Muscle of leg (tissue), 16 donors: ENCODE results near the gene CHRNA1. TPM values are rescaled to one million over a fixed set of nuclear protein-coding genes. Genes with fewer than 3 reads are reported as not detected.

ENCODE experiments used
- DNase-seq: peaks from one replicate; pipeline ENCODE4 v3.0.0; 2013
- H3K27ac ChIP-seq: one replicate; pipeline ENCODE4 v1.5.1; 2013; ENCODE audit warnings: mild to moderate bottlenecking, low read length, control low read depth
- H3K27me3 ChIP-seq: one replicate; pipeline ENCODE4 v1.6.1; 2013; ENCODE audit warnings: low read length; ENCODE audit not compliant: control insufficient read depth, insufficient read depth
- H3K36me3 ChIP-seq: one replicate; pipeline ENCODE4 v1.6.1; 2013; ENCODE audit warnings: low read length; ENCODE audit not compliant: control insufficient read depth, insufficient read depth
- H3K4me1 ChIP-seq: one replicate; pipeline ENCODE4 v1.6.1; 2013; ENCODE audit warnings: low read length; ENCODE audit not compliant: control insufficient read depth, insufficient read depth
- H3K4me3 ChIP-seq: one replicate; pipeline ENCODE4 v1.5.1; 2013; ENCODE audit warnings: low read length, control low read depth
- H3K9me3 ChIP-seq: replicated peaks from 2 replicates; pipeline ENCODE4 v1.6.1; 2013; ENCODE audit warnings: low read depth, low read length; ENCODE audit not compliant: control insufficient read depth
- WGBS: methylation state at CpG from one replicate; pipeline ENCODE4 v1.1.5; 2013; ENCODE audit warnings: missing lambda C conversion rate; ENCODE audit not compliant: insufficient coverage; 5-methylcytosine and 5-hydroxymethylcytosine counted together
- long read RNA-seq, 11 donors: transcript quantifications; one replicate each; lab custom pipeline, GENCODE V29; 2026
- polyA plus RNA-seq, 8 donors: library from polyadenylated mRNA; unstranded; fragments of 120-200 nt; gene quantifications; one replicate each; pipeline versions ENCODE4 v1.2.1 to v1.2.3, GENCODE V29; 2013; ENCODE audit warnings: inconsistent platforms in 1 of 8, low replicate concordance in 1 of 8; ENCODE audit not compliant: insufficient read length in 8 of 8, insufficient read depth in 1 of 8
- total RNA-seq: library from RNA; stranded (reverse); fragments of 120-200 nt; gene quantifications from one replicate; pipeline ENCODE4 v1.2.4, GENCODE V29; 2013

CHRNA1 gene
- total RNA-seq (94.9 TPM), polyA plus RNA-seq (100 to 1,000 TPM; 104 to 157 (median 143) TPM)
- long read RNA-seq, donor 1, transcript CHRNA1-202 (9 exons, 1,984 nt) = major isoform, 7 of 19 reads
- long read RNA-seq, donor 1, transcript CHRNA1-201 (10 exons, 1,980 nt) = minor isoform, 5 of 19 reads
- long read RNA-seq, donor 1, partial matches to known transcripts = 5 of 19 reads
- long read RNA-seq, donor 1, other reads (novel, unspliced or antisense) = 0 of 19 reads
- long read RNA-seq, donor 2, partial matches to known transcripts = 0 of 2 reads
- long read RNA-seq, donor 2, other reads (novel, unspliced or antisense) = 0 of 2 reads
- long read RNA-seq, donor 3, transcript CHRNA1-201 (10 exons, 1,980 nt) = minor isoform, 9 of 42 reads
- long read RNA-seq, donor 3, transcript CHRNA1-202 (9 exons, 1,984 nt) = major isoform, 19 of 42 reads
- long read RNA-seq, donor 3, partial matches to known transcripts = 9 of 42 reads
- long read RNA-seq, donor 3, other reads (novel, unspliced or antisense) = 0 of 42 reads
- long read RNA-seq, donor 4, transcript CHRNA1-202 (9 exons, 1,984 nt) = major isoform, 13 of 23 reads
- long read RNA-seq, donor 4, partial matches to known transcripts = 5 of 23 reads
- long read RNA-seq, donor 4, other reads (novel, unspliced or antisense) = 0 of 23 reads
- long read RNA-seq, donor 5, transcript CHRNA1-204 (6 exons, 1,585 nt) = minor isoform, 5 of 103 reads
- long read RNA-seq, donor 5, transcript CHRNA1-201 (10 exons, 1,980 nt) = minor isoform, 23 of 103 reads
- long read RNA-seq, donor 5, transcript CHRNA1-202 (9 exons, 1,984 nt) = major isoform, 55 of 103 reads
- long read RNA-seq, donor 5, partial matches to known transcripts = 16 of 103 reads
- long read RNA-seq, donor 5, other reads (novel, unspliced or antisense) = 0 of 103 reads
- long read RNA-seq, donor 6, transcript CHRNA1-204 (6 exons, 1,585 nt) = minor isoform, 7 of 101 reads
- long read RNA-seq, donor 6, transcript CHRNA1-202 (9 exons, 1,984 nt) = major isoform, 40 of 101 reads
- long read RNA-seq, donor 6, transcript CHRNA1-201 (10 exons, 1,980 nt) = minor isoform, 13 of 101 reads
- long read RNA-seq, donor 6, partial matches to known transcripts = 40 of 101 reads
- long read RNA-seq, donor 6, other reads (novel, unspliced or antisense) = 0 of 101 reads
- long read RNA-seq, donor 7, transcript CHRNA1-201 (10 exons, 1,980 nt) = minor isoform, 12 of 61 reads
- long read RNA-seq, donor 7, transcript CHRNA1-202 (9 exons, 1,984 nt) = major isoform, 30 of 61 reads
- long read RNA-seq, donor 7, partial matches to known transcripts = 16 of 61 reads
- long read RNA-seq, donor 7, other reads (novel, unspliced or antisense) = 0 of 61 reads
- long read RNA-seq, donor 8, transcript CHRNA1-202 (9 exons, 1,984 nt) = major isoform, 13 of 16 reads
- long read RNA-seq, donor 8, partial matches to known transcripts = 0 of 16 reads
- long read RNA-seq, donor 8, other reads (novel, unspliced or antisense) = 0 of 16 reads
- long read RNA-seq, donor 9, transcript CHRNA1-201 (10 exons, 1,980 nt) = minor isoform, 11 of 44 reads
- long read RNA-seq, donor 9, transcript CHRNA1-202 (9 exons, 1,984 nt) = major isoform, 20 of 44 reads
- long read RNA-seq, donor 9, transcript CHRNA1-204 (6 exons, 1,585 nt) = minor isoform, 6 of 44 reads
- long read RNA-seq, donor 9, partial matches to known transcripts = 7 of 44 reads
- long read RNA-seq, donor 9, other reads (novel, unspliced or antisense) = 0 of 44 reads
- long read RNA-seq, donor 10, transcript CHRNA1-201 (10 exons, 1,980 nt) = minor isoform, 13 of 64 reads
- long read RNA-seq, donor 10, transcript CHRNA1-204 (6 exons, 1,585 nt) = minor isoform, 5 of 64 reads
- long read RNA-seq, donor 10, transcript CHRNA1-202 (9 exons, 1,984 nt) = major isoform, 24 of 64 reads
- long read RNA-seq, donor 10, partial matches to known transcripts = 22 of 64 reads
- long read RNA-seq, donor 10, other reads (novel, unspliced or antisense) = 0 of 64 reads
- long read RNA-seq, donor 11, transcript CHRNA1-202 (9 exons, 1,984 nt) = major isoform, 22 of 46 reads
- long read RNA-seq, donor 11, transcript CHRNA1-201 (10 exons, 1,980 nt) = minor isoform, 5 of 46 reads
- long read RNA-seq, donor 11, partial matches to known transcripts = 17 of 46 reads
- long read RNA-seq, donor 11, other reads (novel, unspliced or antisense) = 0 of 46 reads

DNA sequence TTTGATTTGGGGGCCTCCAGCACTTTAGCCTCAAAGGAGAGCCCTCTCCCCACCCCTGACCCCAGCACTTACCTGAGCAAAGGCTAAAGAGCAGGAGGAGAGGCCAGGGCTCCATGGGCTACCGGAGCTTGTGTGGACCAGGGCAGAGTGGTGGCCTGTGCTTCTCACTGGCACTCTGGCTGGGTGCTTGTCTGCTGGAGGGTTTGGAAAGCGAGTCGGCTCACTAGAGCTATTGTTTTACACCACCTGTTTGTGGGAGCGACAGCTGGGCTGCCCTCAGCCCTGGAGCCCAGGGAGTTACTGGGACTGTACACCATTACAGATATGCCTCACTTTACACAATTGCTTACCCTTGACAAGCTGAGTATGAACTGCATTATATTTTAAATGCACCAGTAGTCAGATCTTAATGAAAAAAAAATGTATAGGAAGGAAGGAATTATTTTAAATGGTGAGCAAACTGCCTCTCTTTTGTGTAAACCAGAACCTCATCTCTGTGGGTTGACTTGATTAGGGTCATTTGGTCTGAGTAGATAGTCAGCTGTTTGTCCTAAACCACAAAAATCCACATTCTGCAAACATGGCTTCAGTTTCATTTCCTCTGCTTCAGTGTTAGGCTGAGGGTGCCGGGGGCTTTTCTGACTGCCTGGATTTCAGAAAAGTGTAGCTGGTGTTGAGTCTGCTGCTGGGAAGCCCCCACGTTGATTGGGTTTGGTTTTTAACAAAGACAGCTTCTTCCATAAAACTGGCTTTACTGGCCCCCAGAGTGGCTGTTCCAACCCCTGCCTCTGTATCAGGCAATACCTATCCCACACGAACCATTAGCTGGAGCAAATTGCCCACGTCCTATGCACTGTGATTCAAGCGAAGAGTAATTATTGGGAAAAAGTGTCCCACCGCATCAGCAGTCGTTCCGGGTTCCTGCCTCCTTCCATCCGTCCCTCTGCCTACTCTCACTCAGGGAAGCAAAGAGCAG lies at the start of gene CHRNA1:
TSS of gene CHRNA1 (minus strand) at position 193 of the 976 bp plus-strand sequence. CDS start at position 115, 78 bp downstream.
- DNase-seq = peak; percentile 87
- Histone ChIP-seq H3K27me3 (no peaks in the 10 kb centered on the region), H3K4me1 (peaks cover 43% of the 10 kb centered on the region), H3K27ac (peak within 1 kb of the TSS; percentile 91), H3K36me3 (peaks cover 4% of the 10 kb centered on the region), H3K9me3 (no peaks in the 10 kb centered on the region), H3K4me3 (peak within 1 kb of the TSS; percentile 41)
- 72% methylated on average over 5 of the region's 13 CpGs for WGBS

DNA sequence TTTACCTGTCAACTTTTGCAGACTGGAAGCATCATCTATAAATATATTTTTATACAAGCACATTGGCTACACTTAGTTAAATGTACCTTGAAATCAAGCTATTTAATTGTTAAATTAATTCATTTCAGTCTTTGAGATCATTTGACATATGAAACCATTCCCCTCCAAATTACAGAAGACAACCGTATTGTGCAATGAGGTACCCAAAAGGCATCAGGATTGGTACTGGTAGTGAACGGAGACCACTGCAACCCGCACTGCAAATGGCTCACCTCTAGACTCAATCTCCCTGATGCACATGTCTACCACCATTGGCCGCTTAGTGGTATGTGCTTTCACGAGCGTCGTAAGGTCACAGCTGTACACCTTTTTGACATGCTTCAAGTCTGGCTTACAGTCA lies 47.8 kb upstream of the CHRNA1 start:
- Histone ChIP-seq H3K27me3 (no peaks in the 10 kb centered on the region), H3K4me3 (no peak overlapping the region), H3K9me3 (no peaks in the 10 kb centered on the region), H3K36me3 (no peaks in the 10 kb centered on the region), H3K27ac (no peak overlapping the region), H3K4me1 (peaks cover 3% of the 10 kb centered on the region)
- no peak for DNase-seq
- 91% methylated on average over 4 of the region's 7 CpGs for WGBS

GRCh38 chr2:174807931-174808330 lies 43.7 kb upstream of the CHRNA1 start:
- Histone ChIP-seq H3K36me3 (no peaks in the 10 kb centered on the region), H3K4me3 (no peak overlapping the region), H3K9me3 (no peaks in the 10 kb centered on the region), H3K27ac (peak overlapping the region; percentile 82), H3K27me3 (no peaks in the 10 kb centered on the region), H3K4me1 (peaks cover 12% of the 10 kb centered on the region)
- peak; percentile 63 for DNase-seq
- WGBS = no CpG with 5 or more reads among the region's 1 CpG

GRCh38 chr2:174805803-174806202 lies 41.5 kb upstream of the CHRNA1 start:
- H3K4me3 ChIP-seq = no peak overlapping the region
- no peaks in the 10 kb centered on the region for H3K9me3 ChIP-seq
- H3K27ac ChIP-seq = no peak overlapping the region
- no peaks in the 10 kb centered on the region for H3K27me3 ChIP-seq
- H3K36me3 ChIP-seq = no peaks in the 10 kb centered on the region
- peaks cover 12% of the 10 kb centered on the region for H3K4me1 ChIP-seq
- no CpG with 5 or more reads among the region's 1 CpG for WGBS
- peak; percentile 73 for DNase-seq

- WGBS = no CpG with 5 or more reads among the region's 4 CpGs
- Histone ChIP-seq H3K4me1 (peaks cover 12% of the 10 kb centered on the region), H3K36me3 (peaks cover 4% of the 10 kb centered on the region), H3K9me3 (no peaks in the 10 kb centered on the region), H3K4me3 (no peak overlapping the region), H3K27me3 (no peaks in the 10 kb centered on the region), H3K27ac (no peak overlapping the region)
- no peak for DNase-seq
These were observed 38.2 kb upstream of the CHRNA1 start for GRCh38 chr2:174802459-174802858.

- H3K36me3 ChIP-seq = peaks cover 4% of the 10 kb centered on the region
- no peak for DNase-seq
- no peak overlapping the region for H3K4me3 ChIP-seq
These were observed 36.3 kb upstream of the CHRNA1 start for GRCh38 chr2:174800436-174801205.

DNA sequence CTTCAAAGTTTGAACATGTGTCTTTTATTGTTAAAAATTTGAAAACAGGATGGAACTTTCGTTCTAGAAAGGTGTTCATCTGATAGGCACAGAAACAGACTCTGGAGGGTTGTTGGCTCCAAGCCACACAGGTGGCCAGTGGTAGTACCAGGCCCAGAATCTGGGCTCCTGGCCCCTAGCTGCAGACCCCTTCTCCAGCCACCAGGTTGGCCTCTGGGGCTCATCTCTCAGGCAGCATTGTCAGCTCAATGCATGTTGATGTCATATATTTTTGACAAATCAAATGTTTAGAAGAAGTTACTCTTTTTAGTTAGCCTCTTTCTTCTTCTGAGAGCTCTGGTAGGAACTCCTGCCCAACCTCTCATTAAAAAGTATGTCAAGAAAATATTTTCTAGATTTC lies 34.5 kb upstream of the CHRNA1 start:
- Histone ChIP-seq H3K4me3 (no peak overlapping the region), H3K27me3 (no peaks in the 10 kb centered on the region), H3K4me1 (peaks cover 2% of the 10 kb centered on the region), H3K36me3 (peaks cover 4% of the 10 kb centered on the region), H3K27ac (no peak overlapping the region), H3K9me3 (no peaks in the 10 kb centered on the region)
- no CpG with 5 or more reads among the region's 1 CpG for WGBS
- DNase-seq = no peak

More at GRCh38 chr2:174800436-174801205, 36.3 kb upstream of the CHRNA1 start:
- Histone ChIP-seq H3K9me3 (no peaks in the 10 kb centered on the region), H3K27me3 (no peaks in the 10 kb centered on the region), H3K27ac (no peak overlapping the region), H3K4me1 (peaks cover 2% of the 10 kb centered on the region)
- WGBS = 100% methylated on average over 1 of the region's 8 CpGs
